IPS-11a (cell line): ENCODE results near the gene SAMD4B.
"Not testable (repeated sequence)": the region's sequence is repeated elsewhere in the genome, so short reads cannot be mapped to it uniquely, and the experiment has no call there.

Source experiments
- H3K4me3 ChIP-seq: one replicate; pipeline ENCODE4 v1.5.1; 2013; ENCODE audit warnings: low read depth, low read length, control low read depth

The SAMD4B gene

DNA sequence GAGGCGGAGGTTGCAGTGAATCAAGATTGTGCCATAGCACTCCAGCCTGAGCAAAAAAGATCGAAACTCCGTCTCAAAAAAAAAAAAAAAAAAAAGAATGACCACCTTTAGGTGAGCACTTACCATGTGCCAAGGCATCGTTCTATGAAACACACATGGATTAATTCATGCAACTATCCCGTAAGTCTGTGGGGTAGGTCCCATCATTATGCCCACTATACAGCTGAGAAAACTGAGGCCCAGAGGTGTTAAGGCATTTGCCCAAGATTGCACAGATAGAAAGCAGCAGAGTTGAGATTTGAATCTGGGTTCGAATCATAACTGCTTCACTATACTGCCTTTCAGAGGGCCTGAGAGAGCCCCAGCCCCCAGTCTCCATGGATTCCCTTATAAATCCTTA lies 8.7 kb upstream of the SAMD4B start:
- H3K4me3 ChIP-seq = no peak overlapping the region

DNA sequence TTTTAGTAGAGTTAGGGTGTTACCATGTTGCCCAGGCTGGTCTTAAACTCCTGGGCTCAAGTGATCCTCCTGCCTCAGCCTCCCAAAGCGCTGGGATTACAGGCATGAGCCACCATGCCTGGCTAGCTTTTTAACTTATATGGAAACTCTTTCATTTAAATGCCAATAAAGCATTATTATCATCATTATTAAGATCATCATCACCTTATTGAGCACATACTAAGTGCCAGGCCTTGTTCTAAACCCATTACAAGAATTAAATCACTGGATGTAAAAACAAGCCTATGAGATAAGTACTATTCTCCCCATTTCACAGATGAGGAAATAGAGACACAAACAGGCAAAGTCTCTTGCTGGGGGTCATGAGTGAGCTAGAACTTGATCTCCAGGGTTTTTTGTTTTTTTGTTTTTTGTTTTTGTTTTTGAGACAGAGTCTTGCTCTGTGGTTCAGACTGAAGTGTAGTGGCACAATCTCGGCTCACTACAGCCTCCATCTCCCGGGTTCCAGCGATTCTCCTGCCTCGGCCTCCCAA lies 7.7 kb upstream of the SAMD4B start:
- H3K4me3 ChIP-seq = no peak overlapping the region

DNA sequence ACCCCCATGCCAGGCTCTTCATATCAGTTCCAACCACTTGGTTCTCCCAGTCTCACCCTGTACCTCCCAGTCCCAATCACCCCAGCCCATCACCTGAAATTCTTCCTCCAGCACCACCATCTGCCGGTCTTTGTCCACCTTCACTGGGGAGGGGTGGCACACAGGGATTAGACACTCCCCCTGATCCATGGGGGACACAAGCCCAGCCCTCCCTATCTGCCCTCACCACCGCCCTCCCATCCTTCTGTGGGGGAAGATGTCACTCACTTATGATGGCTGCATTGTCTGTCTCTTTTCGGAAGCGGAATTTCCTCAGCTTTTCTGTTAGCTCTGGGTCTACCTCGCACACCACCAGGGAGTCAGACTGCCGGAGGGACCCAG lies 7.1 kb upstream of the SAMD4B start:
- H3K4me3 ChIP-seq = no peak overlapping the region

DNA sequence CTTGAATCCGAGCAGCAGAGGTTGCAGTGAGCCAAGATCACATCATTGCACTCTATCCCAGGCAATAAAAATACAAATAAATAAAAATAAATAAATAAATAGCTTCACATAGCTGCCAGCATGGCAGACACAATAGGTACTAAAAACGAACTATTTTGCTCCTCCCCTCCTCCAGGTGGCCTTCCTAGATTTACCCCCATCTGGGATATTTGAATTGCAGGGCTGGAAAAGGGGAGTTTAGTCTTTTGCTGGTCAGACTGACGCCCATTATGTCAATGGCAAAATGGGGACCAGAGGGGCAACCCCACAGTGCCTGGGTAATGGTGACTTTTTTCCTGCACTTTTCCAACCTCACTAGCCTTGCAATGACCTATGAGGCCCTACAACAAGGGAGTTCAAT lies 5.7 kb upstream of the SAMD4B start:
- H3K4me3 ChIP-seq = no peak overlapping the region

DNA sequence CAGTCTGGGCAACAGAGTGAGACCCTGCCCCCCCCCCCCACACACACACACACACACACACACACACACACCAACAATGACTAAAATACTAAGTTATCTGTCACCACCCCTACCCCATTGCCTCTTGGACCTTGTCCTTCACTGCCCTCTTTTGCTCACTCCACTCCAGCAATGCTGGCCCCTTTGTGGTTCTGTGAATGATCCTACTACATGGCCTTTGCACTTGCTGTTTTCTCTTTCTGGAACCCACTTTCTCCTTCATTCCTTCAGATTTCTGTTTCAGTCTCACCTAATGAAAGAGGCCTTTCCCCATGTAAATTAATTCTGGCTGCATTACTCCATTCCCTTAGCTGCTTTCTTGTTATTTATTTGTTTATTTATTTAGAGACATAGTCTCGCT lies 2.5 kb upstream of the SAMD4B start:
- no peak overlapping the region for H3K4me3 ChIP-seq

DNA sequence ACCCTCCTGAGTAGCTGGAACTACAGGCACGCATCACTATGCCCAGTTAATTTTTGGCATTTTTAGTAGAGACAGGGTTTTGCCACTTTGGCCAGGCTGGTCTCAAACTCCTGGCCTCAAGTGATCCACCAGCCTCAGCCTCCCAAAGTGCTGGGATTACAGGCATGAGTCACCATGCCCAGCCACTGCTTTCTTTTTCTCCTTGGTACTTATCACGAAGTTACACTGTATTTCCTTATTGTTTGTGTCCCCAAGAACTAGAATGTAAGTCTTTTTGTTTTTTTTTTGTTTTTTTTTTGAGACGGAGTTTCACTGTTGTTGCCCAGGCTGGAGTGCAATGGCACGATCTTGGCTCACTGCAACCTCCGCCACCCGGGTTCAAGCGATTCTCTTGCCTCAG lies 2.1 kb upstream of the SAMD4B start:
- H3K4me3 ChIP-seq = not testable (repeated sequence)

DNA sequence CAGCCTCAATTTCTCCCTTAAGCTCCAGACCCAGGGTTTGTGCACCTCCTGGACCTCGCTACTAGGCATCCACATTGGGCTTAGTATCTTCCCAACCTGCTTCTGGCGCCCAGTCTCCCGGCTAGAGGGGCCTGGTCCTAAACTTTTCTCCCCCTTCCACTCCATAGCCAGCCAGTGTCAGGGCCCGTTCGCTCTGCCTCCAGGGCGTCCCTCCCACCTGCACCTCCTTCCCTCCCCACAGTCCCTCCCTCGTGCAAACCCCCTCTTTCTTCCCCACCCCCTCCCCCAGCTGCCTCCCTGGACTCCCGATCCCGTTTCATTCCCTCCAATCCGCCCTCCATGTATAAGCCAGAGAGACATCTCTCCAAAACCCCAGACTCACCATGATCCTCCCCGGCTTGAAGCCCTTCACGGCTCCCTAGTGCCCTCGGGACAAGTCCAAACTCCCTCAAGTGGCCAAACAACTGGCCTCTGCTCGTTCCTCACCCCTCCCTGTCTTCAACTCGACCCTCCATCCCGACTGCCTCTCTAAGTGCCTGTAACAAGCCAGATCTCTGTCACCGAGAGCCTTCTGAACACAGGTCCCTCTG lies 997 bp upstream of the SAMD4B start:
- H3K4me3 ChIP-seq = peak overlapping the region; percentile 98

DNA sequence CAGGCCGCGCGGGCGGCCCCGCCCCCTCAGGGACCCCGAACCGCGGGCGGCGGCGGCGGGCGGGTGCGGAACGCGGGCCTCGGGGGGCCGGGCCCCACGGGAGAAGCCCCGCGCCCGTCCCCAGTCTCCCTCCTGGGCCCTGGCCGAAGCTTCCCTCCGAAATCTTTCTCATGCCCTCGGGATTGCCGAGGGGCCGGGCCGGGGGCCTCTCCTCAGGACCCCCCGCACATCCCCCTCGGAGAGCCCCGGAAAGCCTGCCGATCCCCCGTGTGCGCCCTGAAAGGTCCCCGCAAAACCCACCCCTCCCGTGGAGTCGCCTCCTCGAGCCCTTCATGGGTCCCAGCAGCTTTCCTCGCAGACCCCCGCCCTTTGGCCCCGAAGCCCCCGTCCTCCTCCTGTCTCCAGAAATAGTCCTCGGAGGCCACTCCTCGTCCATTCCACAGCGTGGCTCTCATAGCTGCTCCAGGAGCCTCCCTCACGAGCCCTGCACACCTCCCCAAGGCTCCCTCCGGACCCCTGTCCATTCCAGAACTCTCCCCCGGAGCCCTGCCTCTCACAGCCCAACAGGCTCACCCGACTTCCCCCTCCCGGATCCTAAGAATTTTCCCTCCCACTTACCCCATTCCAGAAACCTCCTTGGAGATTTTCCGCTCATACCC lies 555 bp downstream of the SAMD4B start:
- H3K4me3 ChIP-seq = peak overlapping the region; percentile 70

DNA sequence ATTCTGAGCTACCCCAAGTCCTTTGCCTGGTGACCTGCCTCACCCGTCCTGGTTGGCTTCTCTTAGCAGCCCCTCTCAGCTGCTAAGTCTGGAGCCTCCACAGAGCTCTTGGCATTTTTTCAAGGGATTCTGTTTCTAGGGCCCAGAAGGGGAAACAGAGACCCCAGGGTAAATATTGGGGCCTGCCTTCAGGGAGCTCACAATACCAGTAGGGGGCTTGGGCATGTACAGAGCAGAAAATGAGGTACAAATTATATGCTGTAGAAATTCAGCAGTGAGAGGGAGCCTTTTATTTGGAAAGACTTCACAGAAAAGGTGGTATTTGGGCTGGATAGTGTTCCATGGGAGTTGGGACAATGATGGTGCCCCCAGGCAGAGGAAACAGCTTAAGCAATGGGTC lies 3.7 kb downstream of the SAMD4B start:
- no peak overlapping the region for H3K4me3 ChIP-seq

DNA sequence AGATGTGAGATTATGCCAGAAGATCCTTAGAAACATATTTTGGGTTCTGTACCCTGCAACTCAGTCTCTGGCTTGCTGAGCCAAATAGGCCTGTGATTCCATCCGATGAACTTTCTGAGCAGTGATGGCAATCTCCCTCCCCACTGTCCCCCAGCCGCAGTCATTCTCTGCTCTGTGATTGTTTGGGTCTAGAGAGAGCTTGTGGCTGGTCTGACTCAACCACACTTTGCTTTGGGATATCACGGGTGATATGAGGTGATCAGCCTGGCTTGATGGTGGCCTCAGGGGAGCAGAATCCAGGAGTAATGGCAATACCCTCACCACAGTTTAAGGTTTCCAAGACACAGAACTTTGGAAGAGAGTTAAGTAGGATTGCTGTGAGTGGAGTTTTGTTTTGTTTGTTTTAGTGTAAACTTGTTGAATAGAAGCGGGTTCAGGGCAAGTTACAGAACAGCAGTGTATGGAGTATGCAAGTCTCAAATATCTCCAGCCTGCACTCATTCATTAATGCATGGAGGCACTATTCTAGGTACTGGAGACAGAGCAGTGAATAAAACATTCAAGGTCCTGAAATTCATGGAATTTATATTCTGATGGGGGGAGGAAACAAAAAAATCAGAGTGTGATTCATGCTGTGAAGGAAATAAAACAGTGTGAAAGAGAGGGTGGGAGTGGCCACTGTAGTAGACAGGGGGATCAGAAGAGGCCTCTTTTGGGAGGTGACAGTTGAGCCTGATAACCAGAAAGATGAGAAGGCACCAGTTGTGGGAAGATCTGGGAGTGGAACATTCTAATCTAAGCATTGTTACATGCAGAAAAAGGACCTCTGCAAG lies 5.3 kb downstream of the SAMD4B start:
- no peak overlapping the region for H3K4me3 ChIP-seq

DNA sequence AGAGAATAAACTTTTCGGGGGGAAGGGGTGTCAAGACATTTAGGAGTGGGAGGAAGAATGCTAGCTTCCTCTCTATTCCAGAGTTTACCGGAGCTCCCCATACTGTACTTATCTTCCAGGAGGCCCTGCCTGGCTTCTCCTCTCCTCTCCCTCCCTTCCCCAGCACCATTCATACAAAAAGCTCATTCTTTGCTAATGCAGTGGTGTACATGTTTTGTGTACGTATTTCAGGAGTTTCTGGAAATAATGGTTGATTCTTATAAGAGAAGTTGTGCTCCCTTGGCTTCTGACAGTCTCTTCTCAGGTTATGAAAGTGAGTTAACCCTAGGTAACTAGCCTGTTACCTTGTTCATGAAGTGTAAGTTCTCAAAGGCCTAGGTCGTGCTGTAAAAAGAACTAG lies 7.1 kb downstream of the SAMD4B start:
- H3K4me3 ChIP-seq = no peak overlapping the region

DNA sequence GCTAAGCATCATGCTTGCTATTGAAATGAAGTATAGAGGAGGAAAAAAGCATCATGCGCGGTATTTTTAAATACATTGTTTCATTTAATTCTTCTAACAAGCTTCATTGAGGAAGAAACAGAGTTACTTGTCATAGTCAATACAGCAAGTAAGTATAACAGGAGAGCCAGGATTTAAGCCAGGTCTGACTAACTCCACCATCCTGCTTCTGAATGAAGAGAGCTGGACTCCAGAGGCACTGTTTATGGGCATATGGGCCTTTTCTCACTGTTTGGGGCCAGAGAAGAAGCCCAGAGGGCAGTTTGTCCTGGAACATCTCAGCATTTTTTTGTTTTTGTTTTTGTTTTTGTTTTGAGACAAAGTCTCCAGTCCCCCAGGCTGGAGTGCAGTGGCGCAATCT lies 7.9 kb downstream of the SAMD4B start:
- H3K4me3 ChIP-seq = no peak overlapping the region

DNA sequence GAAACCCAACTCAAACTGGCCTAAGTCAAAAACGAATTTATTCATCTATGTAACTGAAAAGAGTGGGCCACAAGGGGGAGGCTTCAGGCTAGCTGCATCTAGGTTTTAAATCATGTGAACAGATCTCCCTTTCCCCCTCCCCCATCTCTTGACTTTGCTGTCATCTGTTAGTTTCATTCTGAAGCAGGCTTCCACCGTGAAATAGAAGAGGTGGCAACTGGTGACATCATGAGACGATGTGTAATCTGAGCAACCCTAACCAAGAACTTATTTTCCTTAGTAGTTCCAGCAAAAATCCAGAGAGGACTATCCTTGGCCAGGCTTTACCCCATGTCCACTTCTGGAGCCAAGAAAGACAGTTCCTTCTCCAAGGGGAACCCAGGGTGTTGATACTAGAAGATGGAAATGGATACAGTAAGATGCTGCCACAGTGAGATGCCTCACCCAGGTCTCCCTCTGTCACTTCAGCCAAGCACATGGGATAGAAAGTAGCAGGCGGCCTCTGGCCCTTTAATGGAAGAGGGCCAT lies 9.4 kb downstream of the SAMD4B start:
- no peak overlapping the region for H3K4me3 ChIP-seq

DNA sequence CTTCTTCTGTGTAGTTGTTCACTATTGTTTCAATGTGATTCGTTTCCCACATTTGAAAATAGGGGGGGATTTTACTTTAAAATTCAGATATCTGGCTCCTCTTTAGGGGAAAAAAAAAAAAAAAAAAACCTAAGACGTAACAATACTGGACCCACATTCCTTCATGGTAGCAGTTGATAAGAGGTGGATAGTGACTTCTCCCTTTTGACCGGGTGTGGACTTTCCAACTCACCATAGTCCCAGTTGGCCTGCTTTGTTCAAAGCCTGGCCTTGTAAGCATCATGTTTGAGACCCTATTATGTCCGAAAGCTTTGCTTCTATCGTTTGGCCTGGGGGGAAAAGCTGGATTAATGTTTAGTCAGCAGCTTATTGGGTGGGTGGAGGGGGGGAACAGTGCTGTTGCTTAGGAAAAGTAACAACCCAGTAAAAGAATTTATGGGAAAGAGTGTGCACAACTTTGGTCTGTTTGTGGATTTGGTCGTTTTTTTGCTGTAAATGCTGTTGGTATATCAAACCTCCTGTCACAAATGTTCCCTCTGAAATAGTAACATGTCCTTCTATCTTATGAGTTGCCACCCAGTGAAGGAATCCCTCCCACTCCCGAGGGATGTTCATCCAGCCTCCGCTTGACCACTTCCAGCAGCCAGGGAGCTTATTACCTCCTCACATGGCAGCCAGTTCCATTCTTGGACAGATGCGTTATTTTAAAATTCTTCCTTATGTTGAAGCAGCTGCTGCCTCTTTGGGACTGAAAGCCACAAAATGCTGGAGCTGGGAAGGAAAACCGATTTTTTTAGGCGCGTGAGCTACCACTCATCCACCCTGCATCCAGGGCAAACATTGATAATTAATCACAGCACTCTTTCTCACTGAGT lies 10.4 kb downstream of the SAMD4B start:
- H3K4me3 ChIP-seq = no peak overlapping the region

DNA sequence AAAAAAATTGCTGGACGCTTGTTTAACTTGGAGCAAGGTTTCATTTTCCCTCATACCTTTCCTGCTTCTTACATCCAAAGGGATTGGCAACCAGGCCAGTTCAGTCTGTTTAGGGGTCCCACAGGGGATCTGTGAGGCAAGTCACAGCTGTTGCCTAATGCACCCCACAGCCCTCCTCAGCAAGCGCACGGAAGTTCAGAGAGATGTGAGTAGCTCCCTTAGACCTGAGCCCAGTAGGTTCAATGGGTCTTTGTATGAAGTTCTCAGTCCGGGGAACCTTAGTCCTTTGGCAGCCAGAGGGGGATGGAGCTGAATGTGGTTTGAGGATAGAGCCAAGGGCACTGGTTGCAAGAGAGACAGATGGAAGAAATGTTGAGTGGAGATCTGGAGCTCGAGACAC lies 13.0 kb downstream of the SAMD4B start:
- H3K4me3 ChIP-seq = no peak overlapping the region

DNA sequence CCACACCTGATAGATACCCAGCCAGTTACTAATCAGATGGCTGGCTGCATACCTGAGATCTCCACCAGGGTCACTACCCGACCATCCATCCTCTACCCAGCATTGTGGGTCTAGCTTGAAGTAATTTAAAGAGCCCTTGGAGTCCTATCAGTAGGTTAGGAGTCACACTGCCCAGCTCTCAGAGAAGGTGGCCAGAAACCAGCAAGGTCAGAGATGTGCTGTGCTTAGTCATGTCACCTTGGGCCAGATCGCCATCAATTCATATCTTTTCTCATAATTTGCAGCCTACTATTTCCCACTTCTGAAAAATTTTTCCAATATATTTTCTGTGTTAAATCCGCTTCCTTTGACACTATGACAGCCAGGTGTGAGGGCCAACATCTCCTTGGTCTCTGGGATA lies 13.9 kb downstream of the SAMD4B start:
- H3K4me3 ChIP-seq = no peak overlapping the region

DNA sequence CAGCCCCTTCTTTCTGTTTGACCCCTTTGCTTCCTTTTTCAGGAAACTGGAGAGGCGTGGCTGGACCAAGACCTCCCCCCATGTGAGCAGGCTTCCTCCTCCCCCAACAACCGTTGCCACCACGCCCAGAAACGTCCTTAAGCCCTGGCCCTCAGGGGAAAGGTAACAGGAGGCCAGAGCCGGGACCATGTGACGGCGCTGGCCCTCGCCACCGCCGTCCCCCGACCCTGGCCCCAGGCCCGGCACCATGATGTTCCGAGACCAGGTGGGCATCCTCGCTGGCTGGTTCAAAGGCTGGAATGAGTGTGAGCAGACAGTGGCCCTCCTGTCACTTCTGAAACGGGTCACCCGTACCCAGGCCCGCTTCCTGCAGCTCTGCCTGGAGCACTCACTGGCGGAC lies 14.4 kb downstream of the SAMD4B start:
- no peak overlapping the region for H3K4me3 ChIP-seq

DNA sequence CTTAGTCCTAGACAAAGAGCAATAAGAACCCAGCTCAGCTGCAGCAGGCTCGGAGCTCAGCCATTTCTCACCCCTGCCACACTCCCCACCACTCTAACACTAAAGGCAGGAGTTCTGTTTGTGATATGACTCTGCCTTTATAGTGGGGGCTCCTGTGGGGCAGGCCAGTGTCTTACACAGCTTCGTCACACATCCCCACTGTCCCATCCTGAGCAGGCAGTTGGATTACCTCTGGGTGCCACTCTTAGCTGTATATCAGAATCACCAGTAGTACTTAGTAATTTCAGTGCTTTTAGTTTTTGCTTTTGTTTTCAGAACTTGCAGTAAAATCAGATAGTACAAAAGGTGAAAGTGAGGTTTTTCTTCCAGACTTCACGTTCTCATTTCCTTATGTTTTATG lies 16.8 kb downstream of the SAMD4B start:
- no peak overlapping the region for H3K4me3 ChIP-seq

DNA sequence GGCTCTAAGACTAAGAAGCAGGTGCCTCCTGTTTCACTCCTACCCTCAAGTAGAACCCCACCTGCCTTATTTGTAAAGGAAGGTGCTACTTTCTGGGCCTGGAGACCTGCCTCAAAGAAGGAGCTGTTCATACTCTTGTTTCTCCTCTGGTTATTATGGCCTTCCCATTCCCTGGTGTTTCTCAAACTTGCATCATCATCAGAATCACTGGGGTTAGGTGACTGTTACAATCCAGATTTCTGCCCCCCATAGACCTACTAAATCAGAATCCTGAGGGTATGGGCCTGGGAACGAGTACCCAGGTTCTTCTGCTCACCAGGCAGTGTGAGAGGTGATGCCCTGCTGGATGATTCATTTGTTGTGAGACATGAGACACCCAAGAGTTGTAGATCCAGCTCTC lies 18.4 kb downstream of the SAMD4B start:
- H3K4me3 ChIP-seq = no peak overlapping the region

DNA sequence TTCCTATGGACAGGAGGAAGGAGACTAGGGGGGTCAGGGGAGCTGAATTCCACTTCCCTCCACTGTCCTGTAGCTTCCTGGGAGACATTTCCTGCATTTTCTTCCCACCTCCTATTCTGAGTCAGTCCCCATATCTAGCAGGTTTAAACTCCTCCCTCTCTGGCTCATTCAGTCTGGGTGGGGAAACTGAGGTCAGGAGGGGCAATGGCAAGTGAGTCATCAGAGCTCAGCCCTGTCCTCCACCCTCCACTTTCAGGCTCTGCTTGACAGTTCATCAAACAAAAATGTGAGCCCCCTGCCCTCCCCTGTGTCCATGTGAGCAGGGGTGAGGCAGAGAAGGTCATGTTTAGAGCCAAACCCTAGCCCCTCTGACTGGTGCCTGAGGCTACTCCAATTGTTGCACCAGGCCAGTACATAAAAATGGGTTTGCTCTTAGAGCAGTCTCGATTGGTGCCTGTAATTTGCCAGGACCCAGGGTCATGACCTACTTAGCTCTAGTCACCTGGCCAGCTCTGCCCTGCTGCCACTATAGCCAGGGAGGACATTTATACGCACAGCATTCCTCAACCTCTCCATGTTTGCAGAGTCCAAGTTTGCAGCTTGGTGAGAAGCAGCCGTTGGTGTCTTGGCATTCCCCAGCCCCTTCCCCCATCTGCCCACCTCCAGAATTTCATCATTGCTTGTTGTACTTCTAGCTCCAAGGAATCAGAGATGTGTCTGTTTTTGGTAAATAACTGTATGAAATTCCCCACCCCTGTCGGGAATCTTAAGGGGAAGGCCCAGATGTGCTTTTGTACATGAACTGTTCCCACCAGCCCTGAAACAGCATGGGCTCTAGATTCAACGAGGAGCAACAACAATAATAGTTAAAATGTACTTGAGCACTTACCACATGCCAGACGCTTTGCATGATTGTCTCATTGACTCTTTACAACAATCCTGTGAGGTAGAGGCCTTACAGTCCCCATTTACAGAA lies 20.7 kb downstream of the SAMD4B start:
- no peak overlapping the region for H3K4me3 ChIP-seq
